G401.6 (cell line): ENCODE results near the gene LNP1.

Experiments used
- FAIRE-seq: peaks from 2 replicates; lab custom pipeline; 2012; peaks lifted over from hg19 to GRCh38; lab: Jason Lieb, UNC

The LNP1 gene

GRCh38 chr3:100399341-100400071 lies 1.8 kb upstream of the LNP1 start:
- no peak for FAIRE-seq

GRCh38 chr3:100400419-100400779 lies 940 bp upstream of the LNP1 start:
- FAIRE-seq: no peak

- FAIRE-seq: no peak
Observed at GRCh38 chr3:100401674-100402041, 319 bp downstream of the LNP1 start.

- no peak for FAIRE-seq
Observed at GRCh38 chr3:100402256-100402655, 917 bp downstream of the LNP1 start.

- peak; percentile 65 for FAIRE-seq
Observed at GRCh38 chr3:100402891-100403290, 1.6 kb downstream of the LNP1 start.

- FAIRE-seq: no peak
Observed at GRCh38 chr3:100403362-100404249, 2.3 kb downstream of the LNP1 start.

GRCh38 chr3:100404250-100404548 lies 2.9 kb downstream of the LNP1 start:
- FAIRE-seq: no peak

GRCh38 chr3:100407164-100407563 lies 5.8 kb downstream of the LNP1 start:
- no peak for FAIRE-seq

GRCh38 chr3:100407977-100408532 lies 6.7 kb downstream of the LNP1 start:
- no peak for FAIRE-seq

GRCh38 chr3:100411091-100411982 lies 10.0 kb downstream of the LNP1 start:
- no peak for FAIRE-seq

- no peak for FAIRE-seq
Observed at GRCh38 chr3:100412912-100413590, 11.7 kb downstream of the LNP1 start.

- FAIRE-seq: no peak
Observed at GRCh38 chr3:100413613-100414012, 12.3 kb downstream of the LNP1 start.

- no peak for FAIRE-seq
Observed at GRCh38 chr3:100416176-100416575, 14.8 kb downstream of the LNP1 start.

GRCh38 chr3:100416863-100417262 lies 15.5 kb downstream of the LNP1 start:
- FAIRE-seq: no peak

GRCh38 chr3:100419406-100419805 lies 18.1 kb downstream of the LNP1 start:
- no peak for FAIRE-seq

GRCh38 chr3:100420885-100421284 lies 19.5 kb downstream of the LNP1 start:
- FAIRE-seq: no peak

GRCh38 chr3:100423611-100424010 lies 22.3 kb downstream of the LNP1 start:
- no peak for FAIRE-seq

- no peak for FAIRE-seq
Observed at GRCh38 chr3:100424261-100424660, 22.9 kb downstream of the LNP1 start.

GRCh38 chr3:100425316-100425715 lies 24.0 kb downstream of the LNP1 start:
- no peak for FAIRE-seq

GRCh38 chr3:100426067-100426682 lies 24.8 kb downstream of the LNP1 start:
- FAIRE-seq: no peak

- FAIRE-seq: no peak
Observed at GRCh38 chr3:100427699-100428098, 26.4 kb downstream of the LNP1 start.
